Right forelimb (tissue), 1 donor: ENCODE measurements around the gene SOX3.

Experiments
- DNase-seq: peaks from one replicate; pipeline ENCODE4 v3.0.0-alpha.2; 2018

SOX3 gene

DNA sequence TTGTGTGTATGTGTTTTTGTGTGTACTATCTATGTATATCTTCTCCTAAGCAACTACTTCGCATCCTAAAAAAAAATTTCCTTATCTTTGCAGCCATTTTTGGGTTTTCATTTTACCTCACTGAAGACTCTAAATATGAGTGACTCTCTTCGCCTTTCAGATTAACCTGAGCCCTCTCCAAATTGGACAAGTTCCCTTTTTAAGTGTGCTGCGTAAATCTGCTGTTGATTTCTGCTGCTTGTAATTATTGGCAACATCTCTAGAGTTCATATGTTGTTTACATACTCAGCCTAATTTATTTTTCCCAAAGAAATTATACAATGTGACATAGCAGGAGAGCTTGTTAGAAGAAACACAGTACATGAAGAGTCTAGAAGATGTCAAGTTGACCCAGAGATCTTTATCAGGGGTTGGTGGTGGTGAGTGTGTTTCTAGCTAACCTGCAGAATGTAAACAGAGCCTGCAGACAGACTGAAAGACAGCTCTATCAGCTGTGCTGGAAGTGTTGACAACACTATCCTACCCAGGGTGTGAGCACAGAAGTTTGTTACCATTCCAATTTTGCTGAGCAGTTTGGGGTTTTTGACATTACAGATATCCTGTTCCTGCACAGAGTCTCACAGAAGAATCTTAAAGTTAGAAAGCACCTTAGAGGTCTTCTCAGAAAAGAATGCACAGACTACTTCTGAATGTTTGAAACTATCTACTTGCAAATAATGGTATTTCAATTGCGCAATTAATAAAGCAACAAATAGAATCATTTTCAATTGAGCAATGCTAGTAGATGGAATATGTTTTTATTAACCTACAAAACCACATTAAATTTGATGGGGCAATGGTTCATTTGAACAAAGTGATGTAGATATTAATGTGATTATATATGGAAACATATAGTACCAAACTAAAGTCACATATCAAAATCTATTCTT lies 12.5 kb downstream of the SOX3 start:
- DNase-seq, result no peak

DNA sequence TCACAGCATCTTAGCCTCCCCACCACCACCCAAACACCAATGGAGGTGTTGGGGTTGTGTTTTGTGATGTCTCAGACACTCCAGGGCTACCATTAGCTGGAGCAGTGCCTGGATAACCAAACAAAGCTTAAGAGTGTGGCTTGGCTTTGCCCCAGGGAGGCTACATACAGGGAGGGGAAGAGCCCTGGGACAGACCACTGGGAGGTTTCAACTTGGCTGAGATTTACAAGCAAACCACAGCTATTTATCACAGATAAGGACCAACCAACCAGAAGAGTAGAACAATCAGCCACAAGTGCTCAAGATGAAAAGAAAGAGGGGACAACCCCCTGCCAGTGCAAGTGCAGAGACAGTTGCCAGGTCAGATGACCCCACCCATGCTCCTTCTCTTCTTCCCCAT lies 24.1 kb downstream of the SOX3 start:
- no peak for DNase-seq

DNA sequence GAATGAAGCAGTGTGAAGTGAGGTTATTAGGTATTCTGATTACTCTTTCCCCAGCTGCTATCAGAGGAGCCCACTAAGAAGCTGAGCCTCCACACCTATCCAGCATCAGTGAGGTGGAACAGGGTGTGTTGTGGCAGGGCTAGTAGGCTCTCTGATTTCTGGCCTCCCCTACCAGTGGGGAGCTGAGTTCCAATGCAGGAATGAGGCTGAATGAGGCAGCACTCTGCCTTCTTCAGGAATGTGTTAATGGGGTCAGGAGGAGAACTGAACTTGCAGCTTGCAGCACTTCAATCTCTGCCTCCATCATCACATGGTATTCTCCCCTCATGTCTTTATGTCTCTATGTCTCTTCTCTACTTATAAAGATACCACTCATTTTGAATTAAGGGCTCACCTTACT lies 26.9 kb downstream of the SOX3 start:
- DNase-seq, result no peak

DNA sequence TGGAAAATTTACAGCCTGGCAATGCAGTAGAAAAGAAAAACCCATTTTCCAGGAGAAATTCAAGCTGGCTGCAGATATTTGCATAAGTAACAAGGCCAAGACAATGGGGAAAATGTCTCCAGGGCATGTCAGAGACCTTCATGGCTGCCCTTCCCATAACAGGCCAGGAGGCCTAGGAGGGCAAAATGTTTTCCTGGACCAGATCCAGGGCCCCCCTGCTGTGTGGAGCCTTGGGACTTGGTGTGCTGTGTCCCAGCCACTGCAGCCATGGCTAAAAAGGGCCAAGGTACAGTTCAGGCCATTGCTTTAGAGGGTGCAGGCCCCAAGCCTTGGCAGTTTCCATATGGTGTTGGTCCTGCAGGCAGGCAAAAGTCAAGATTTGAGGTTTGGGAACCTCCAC lies 29.8 kb downstream of the SOX3 start:
- no peak for DNase-seq

DNA sequence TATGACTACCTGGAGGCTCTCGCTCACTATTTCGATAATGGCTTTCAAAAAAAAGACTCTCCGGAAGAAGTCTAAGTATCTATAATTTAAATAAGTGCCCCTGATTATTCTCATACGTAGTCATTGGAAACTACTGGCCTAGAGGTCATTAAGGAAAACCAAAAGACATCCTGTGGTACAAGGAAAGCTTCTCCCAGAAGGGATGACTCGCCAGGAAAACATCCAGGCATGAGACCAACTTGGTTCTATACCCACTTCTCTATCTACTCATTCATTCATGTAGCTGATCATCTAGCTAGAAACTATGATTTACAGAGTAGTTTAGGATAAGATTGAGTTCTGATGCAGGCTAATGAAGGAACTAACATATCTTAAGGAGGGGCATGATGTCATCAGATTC lies 37.7 kb downstream of the SOX3 start:
- no peak for DNase-seq
